ENCODE measurements around the gene CABYR.

Gene CABYR

GRCh38 chr18:24185805-24186204, 46.9 kb downstream of the CABYR start:
- no peak for TF ChIP-seq JUND (IDR thresholded peaks at IDR 0.05; ENCODE audit: low read depth)
- no peak for DNase-seq (ENCODE audit: low read depth in 1 of 2, low spot score in 1 of 2)

DNA sequence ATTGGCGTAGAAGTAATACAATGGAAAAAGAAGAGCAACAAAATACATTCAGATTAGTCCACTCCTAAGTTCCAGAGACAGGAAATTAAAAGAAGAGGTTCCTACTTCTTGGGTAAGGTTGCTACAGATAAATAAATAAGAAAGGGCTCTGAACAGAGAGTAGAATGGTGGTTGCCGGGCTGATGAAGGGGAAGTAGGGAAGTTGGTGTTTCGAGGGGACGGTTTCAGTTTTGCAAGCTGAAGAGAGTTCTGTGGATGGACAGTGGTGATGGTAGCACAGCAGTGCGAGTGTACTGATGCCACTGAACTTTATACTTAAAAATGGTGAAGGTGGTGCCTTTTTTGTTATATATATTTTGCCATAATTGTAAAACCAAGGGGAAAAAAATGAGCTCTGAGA, 48.2 kb downstream of the CABYR start:
- DNase-seq (ENCODE audit: low read depth in 1 of 2, low spot score in 1 of 2) = no peak
- in situ Hi-C loops (cut with HindIII; ENCODE audit: low pct_unique_long_range_greater_than_20kb, low sequenced_read_pairs) = no loop called here
- no peak for TF ChIP-seq JUND (IDR thresholded peaks at IDR 0.05; ENCODE audit: low read depth)

More at GRCh38 chr18:24185805-24186204, 46.9 kb downstream of the CABYR start:
- in situ Hi-C loops (cut with HindIII; ENCODE audit: low pct_unique_long_range_greater_than_20kb, low sequenced_read_pairs) = no loop called here

DNA sequence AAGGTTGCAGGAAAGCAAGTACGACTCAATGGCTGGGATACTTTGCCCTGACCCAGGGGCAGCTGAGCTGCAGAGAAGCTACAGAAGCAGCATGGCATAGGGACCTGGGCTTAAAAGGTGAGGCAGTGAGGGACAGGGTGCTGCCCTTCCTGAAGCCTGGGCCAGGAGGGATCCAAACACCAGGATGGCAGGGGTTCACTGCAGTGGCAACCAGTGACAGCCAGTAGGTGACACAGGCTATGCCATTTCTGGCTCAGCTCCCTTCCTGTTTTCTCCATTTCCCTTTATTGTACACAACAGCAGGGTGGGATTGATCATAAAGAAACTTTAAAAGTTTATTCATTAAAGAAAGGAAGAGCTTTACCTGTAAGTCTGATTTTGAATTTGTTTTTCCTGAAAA, 48.8 kb downstream of the CABYR start:
- in situ Hi-C loops (cut with HindIII; ENCODE audit: low pct_unique_long_range_greater_than_20kb, low sequenced_read_pairs) = no loop called here
- TF ChIP-seq JUND (IDR thresholded peaks at IDR 0.05; ENCODE audit: low read depth) = no peak
- no peak for DNase-seq (ENCODE audit: low read depth in 1 of 2, low spot score in 1 of 2)

- in situ Hi-C loops (cut with HindIII; ENCODE audit: low pct_unique_long_range_greater_than_20kb, low sequenced_read_pairs) = no loop called here
- TF ChIP-seq JUND (IDR thresholded peaks at IDR 0.05; ENCODE audit: low read depth) = no peak
- no peak for DNase-seq (ENCODE audit: low read depth in 1 of 2, low spot score in 1 of 2)
Observed at GRCh38 chr18:24188120-24188519, 49.3 kb downstream of the CABYR start.

DNA sequence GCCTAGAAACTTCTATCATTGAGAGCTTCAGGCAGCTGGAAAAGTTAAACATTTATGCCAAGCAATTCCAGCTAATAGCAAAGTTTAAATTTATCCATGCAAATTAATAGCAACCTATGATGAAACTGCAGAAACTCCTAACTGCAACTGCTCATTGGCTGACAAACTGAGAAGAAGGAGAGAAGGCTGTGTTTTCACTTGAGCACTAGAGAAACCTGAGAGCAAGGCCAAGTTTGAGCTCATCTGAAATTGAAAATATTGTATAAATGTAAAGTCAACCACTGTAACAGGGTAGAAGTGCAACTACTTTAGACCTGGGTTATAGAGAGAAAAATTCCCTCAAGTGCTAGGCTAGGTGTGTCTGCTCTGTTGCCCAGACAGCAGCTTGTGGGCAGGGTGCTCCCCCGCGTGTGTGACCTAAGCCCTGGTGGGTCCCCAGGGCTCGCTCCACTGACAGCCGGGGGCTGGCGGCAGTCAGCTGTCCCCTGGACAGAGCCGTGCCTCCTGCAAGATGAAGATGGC, 50.2 kb downstream of the CABYR start:
- DNase-seq (ENCODE audit: low read depth in 1 of 2, low spot score in 1 of 2) = no peak
- no peak for TF ChIP-seq JUND (IDR thresholded peaks at IDR 0.05; ENCODE audit: low read depth)
- in situ Hi-C loops (cut with HindIII; ENCODE audit: low pct_unique_long_range_greater_than_20kb, low sequenced_read_pairs) = no loop called here

DNA sequence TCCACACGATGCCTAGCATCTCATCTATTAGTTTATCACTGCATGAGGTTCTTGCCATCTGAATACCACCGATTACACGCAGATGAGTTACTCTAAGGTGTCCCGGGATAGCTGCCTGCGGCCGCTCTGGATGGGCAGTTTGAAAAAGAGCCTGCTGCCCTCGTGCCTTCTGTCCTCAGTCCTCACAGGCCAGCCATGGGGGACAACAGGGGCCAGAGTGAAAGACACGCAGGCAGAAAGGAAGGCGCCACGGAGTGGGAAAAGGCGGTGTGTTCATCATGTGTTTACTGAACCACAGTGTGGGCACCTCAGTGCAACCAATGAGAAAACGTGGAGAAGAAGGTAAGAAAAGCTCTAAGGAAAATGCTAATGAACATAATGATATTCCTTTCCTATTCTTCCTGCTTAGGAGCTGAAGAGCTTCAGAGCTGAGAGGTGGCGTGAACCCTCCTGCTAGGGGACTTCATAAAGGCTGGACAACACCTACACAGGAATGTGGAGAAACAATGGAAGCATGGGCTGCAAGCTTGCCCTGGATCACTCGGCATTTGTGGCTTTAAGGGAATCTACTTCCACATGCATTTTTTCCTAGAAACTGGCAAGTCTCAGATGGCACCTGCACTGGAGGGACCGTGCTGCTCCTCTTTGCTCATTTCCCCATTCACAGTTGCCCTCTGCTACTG, 50.9 kb downstream of the CABYR start:
- TF ChIP-seq JUND (IDR thresholded peaks at IDR 0.05; ENCODE audit: low read depth) = no peak
- no peak for DNase-seq (ENCODE audit: low read depth in 1 of 2, low spot score in 1 of 2)
- in situ Hi-C loops (cut with HindIII; ENCODE audit: low pct_unique_long_range_greater_than_20kb, low sequenced_read_pairs) = no loop called here

DNA sequence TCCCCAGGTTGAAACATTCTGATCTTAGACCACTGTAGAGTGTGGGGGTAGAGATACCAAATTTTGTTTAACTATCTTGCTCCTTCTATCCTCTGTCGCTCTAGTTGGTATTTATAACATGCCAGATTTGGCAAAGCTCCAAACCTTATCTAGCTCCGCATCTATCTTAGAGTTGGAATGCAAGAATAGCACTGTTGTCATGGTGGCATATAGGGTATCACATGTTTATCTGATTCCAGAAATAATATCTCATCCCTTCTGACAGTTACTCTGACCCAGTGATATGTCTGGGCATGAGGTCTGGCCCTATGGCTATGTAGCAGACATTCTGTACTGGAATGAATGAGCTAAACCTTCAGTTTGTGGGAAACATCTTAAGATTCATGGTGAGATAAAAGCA, 51.7 kb downstream of the CABYR start:
- no peak for DNase-seq (ENCODE audit: low read depth in 1 of 2, low spot score in 1 of 2)
- no peak for TF ChIP-seq JUND (IDR thresholded peaks at IDR 0.05; ENCODE audit: low read depth)
- in situ Hi-C loops (cut with HindIII; ENCODE audit: low pct_unique_long_range_greater_than_20kb, low sequenced_read_pairs) = no loop called here

DNA sequence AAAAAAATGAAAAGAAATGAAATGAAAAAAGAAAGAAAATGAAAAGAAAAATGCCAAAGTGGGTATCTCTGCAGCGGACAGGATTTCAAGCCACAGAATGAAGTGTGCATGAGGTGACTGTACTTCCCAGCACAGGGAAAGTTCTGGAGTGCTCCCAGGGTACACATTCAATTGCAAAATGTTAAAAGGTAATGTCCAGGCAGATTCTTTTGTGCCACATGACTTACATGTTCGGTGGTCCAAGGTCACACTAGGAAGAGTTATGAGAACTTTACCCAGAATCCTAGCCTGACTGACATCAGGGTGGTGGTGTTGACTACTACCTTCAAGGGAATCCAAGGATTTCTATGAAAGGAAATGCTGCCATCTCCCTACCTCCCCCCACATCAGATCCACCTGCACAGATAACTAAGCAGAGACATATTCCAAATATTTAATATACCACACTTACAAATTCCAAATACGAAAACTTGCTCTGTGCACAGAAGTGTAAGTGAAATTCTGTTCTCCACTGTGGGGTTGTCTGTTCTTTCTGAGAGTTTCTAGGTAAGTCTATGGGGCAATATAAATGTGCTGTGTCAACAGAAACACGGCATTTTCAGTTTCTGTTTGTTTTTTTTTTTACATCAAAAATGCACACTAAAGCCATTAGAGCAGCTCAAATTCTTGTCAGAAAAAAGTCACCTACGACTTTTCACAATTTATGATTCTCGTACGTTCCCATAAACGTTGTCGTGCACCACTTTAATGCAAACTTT, 56.6 kb downstream of the CABYR start:
- in situ Hi-C loops (cut with HindIII; ENCODE audit: low pct_unique_long_range_greater_than_20kb, low sequenced_read_pairs) = no loop called here
- no peak for DNase-seq (ENCODE audit: low read depth in 1 of 2, low spot score in 1 of 2)
- TF ChIP-seq JUND (IDR thresholded peaks at IDR 0.05; ENCODE audit: low read depth) = no peak

GRCh38 chr18:24196764-24197163, 57.9 kb downstream of the CABYR start:
- in situ Hi-C loops (cut with HindIII; ENCODE audit: low pct_unique_long_range_greater_than_20kb, low sequenced_read_pairs) = no loop called here
- no peak for TF ChIP-seq JUND (IDR thresholded peaks at IDR 0.05; ENCODE audit: low read depth)
- no peak for DNase-seq (ENCODE audit: low read depth in 1 of 2, low spot score in 1 of 2)

GRCh38 chr18:24197412-24197811, 58.5 kb downstream of the CABYR start:
- no peak for TF ChIP-seq JUND (IDR thresholded peaks at IDR 0.05; ENCODE audit: low read depth)
- no peak for DNase-seq (ENCODE audit: low read depth in 1 of 2, low spot score in 1 of 2)
- in situ Hi-C loops (cut with HindIII; ENCODE audit: low pct_unique_long_range_greater_than_20kb, low sequenced_read_pairs) = no loop called here

DNA sequence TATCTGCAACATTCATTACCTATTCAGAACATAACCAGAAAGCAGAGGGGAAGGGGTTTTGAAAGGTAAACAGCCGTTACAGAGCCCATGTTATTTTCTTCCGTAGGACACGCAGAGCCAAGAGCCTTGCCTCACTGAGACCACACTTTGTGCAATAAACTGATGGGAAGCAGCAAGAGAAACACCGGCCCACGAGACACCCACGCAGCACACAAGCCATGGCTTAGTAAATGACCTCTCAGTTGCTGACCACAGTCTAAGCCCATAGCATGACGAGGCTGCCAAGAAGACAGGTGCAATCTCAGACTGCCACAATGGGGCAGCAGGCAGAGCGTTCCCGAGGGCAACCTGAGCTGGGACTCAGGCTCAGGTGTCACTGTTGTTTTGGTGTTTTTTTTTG, 59.6 kb downstream of the CABYR start:
- no peak for DNase-seq (ENCODE audit: low read depth in 1 of 2, low spot score in 1 of 2)
- in situ Hi-C loops (cut with HindIII; ENCODE audit: low pct_unique_long_range_greater_than_20kb, low sequenced_read_pairs) = no loop called here

GRCh38 chr18:24199372-24199962, 60.6 kb downstream of the CABYR start:
- DNase-seq (ENCODE audit: low read depth in 1 of 2, low spot score in 1 of 2) = no peak
- in situ Hi-C loops (cut with HindIII; ENCODE audit: low pct_unique_long_range_greater_than_20kb, low sequenced_read_pairs) = no loop called here
- TF ChIP-seq JUND (IDR thresholded peaks at IDR 0.05; ENCODE audit: low read depth) = no peak

More for the DNA sequence above, 59.6 kb downstream of the CABYR start:
- no peak for TF ChIP-seq JUND (IDR thresholded peaks at IDR 0.05; ENCODE audit: low read depth)

Measured in T47D (cell line).